Activated naive CD4-positive, alpha-beta T cell treated with anti-CD3 and anti-CD28 coated beads for 36 hours (primary cell): ENCODE measurements around the gene OR4D6. TPM values are rescaled to one million over a fixed set of nuclear protein-coding genes. Genes with fewer than 3 reads are reported as not detected.
"Not testable (repeated sequence)": the region's sequence is repeated elsewhere in the genome, so short reads cannot be mapped to it uniquely, and the experiment has no call there.

Source experiments
- CTCF ChIA-PET: fragments of 350-600 bp; sonication (Branson Sonifier 250); formaldehyde crosslinking; loops from one replicate; lab custom pipeline; 2021; ENCODE audit warnings: antibody characterized with exemption; lab: Charles Lee
- DNase-seq: peaks from one replicate; pipeline ENCODE4 v3.0.0-alpha.2; 2020
- H3K27ac Mint-ChIP-seq: one replicate; pipeline ENCODE4 v1.8.0; 2021; ENCODE audit warnings: mild to moderate bottlenecking, mixed read lengths
- H3K27me3 Mint-ChIP-seq: one replicate; pipeline ENCODE4 v1.8.0; 2021; ENCODE audit warnings: low read depth, mixed read lengths
- H3K36me3 Mint-ChIP-seq: one replicate; pipeline ENCODE4 v1.8.0; 2021; ENCODE audit warnings: low read depth, mixed read lengths
- H3K4me1 Mint-ChIP-seq: one replicate; pipeline ENCODE4 v1.8.0; 2021; ENCODE audit warnings: low read depth, mixed read lengths
- H3K4me3 Mint-ChIP-seq: one replicate; pipeline ENCODE4 v1.8.0; 2021; ENCODE audit warnings: mild to moderate bottlenecking, moderate library complexity, mixed read lengths
- H3K9me3 Mint-ChIP-seq: one replicate; pipeline ENCODE4 v1.8.0; 2021; ENCODE audit warnings: mixed read lengths
- intact Hi-C: fragments of 100-400 bp; cut with micrococcal nuclease; formaldehyde crosslinking; loops from one replicate; pipeline ENCODE4 v1.15.1; 2023
- total RNA-seq, 2 experiments: library from RNA; stranded (reverse); gene quantifications; one replicate each; pipeline ENCODE4 v1.2.3, GENCODE V29; 2021

The OR4D6 gene
- total RNA-seq, 2 experiments from 2014 or later: not detected

- Mint-ChIP-seq H3K27me3 (no peaks in the 10 kb centered on the region), H3K27ac (no peak overlapping the region), H3K4me1 (no peaks in the 10 kb centered on the region), H3K9me3 (no peaks in the 10 kb centered on the region), H3K36me3 (no peaks in the 10 kb centered on the region), H3K4me3 (no peak overlapping the region)
- intact Hi-C loops: no loop called here
- CTCF ChIA-PET: interaction anchor here (0.6 kb wide), 1 partner anchor 10 kb away, joined by 6 read pairs; no protein-coding TSS in a partner anchor
- DNase-seq: no peak
Measured at GRCh38 chr11:59437770-59438169, 19.0 kb upstream of the OR4D6 start.

GRCh38 chr11:59445624-59446023 is 11.1 kb upstream of the OR4D6 start:
- CTCF ChIA-PET, H3K4me1 Mint-ChIP-seq, H3K4me3 Mint-ChIP-seq, H3K36me3 Mint-ChIP-seq, DNase-seq, H3K9me3 Mint-ChIP-seq, H3K27me3 Mint-ChIP-seq, H3K27ac Mint-ChIP-seq, intact Hi-C loops: not testable (repeated sequence)

- intact Hi-C loops: no loop called here
- Mint-ChIP-seq H3K9me3 (peaks cover 9% of the 10 kb centered on the region), H3K27me3 (peaks cover 4% of the 10 kb centered on the region), H3K4me1 (no peaks in the 10 kb centered on the region), H3K27ac (no peak overlapping the region), H3K4me3 (no peak overlapping the region), H3K36me3 (no peaks in the 10 kb centered on the region)
- no peak for DNase-seq
- CTCF ChIA-PET: no interaction called here
Measured at GRCh38 chr11:59448484-59448883, 8.3 kb upstream of the OR4D6 start.

GRCh38 chr11:59459916-59460315 is 3.2 kb downstream of the OR4D6 start:
- CTCF ChIA-PET: no interaction called here
- no peaks in the 10 kb centered on the region for H3K36me3 Mint-ChIP-seq
- no peaks in the 10 kb centered on the region for H3K9me3 Mint-ChIP-seq
- no peak overlapping the region for H3K27ac Mint-ChIP-seq
- H3K4me3 Mint-ChIP-seq: no peak overlapping the region
- intact Hi-C loops: no loop called here
- DNase-seq: no peak
- H3K4me1 Mint-ChIP-seq: no peaks in the 10 kb centered on the region
- peaks cover 9% of the 10 kb centered on the region for H3K27me3 Mint-ChIP-seq

- CTCF ChIA-PET: no interaction called here
- Mint-ChIP-seq H3K27me3 (peaks cover 16% of the 10 kb centered on the region), H3K36me3 (no peaks in the 10 kb centered on the region), H3K27ac (no peak overlapping the region), H3K4me1 (no peaks in the 10 kb centered on the region), H3K9me3 (no peaks in the 10 kb centered on the region), H3K4me3 (no peak overlapping the region)
- no peak for DNase-seq
- intact Hi-C loops: no loop called here
Measured at GRCh38 chr11:59463190-59463641, 6.5 kb downstream of the OR4D6 start.

GRCh38 chr11:59473015-59473414 is 16.3 kb downstream of the OR4D6 start, which contains the start of gene OR4D10:
Gene OR4D10 (plus strand): TSS chr11:59473315. CDS start chr11:59477430, 4,115 bp downstream.
- no peaks in the 10 kb centered on the region for H3K4me1 Mint-ChIP-seq
- H3K36me3 Mint-ChIP-seq: no peaks in the 10 kb centered on the region
- no peaks in the 10 kb centered on the region for H3K9me3 Mint-ChIP-seq
- no peak within 1 kb of the TSS for H3K27ac Mint-ChIP-seq
- CTCF ChIA-PET: no interaction called here
- peaks cover 12% of the 10 kb centered on the region for H3K27me3 Mint-ChIP-seq
- H3K4me3 Mint-ChIP-seq: no peak within 1 kb of the TSS
- intact Hi-C loops: no loop called here
- no peak for DNase-seq

- CTCF ChIA-PET: no interaction called here
- Mint-ChIP-seq H3K4me3 (no peak overlapping the region), H3K36me3 (no peaks in the 10 kb centered on the region), H3K27ac (no peak overlapping the region), H3K9me3 (no peaks in the 10 kb centered on the region), H3K27me3 (peaks cover 12% of the 10 kb centered on the region), H3K4me1 (no peaks in the 10 kb centered on the region)
- intact Hi-C loops: no loop called here
- no peak for DNase-seq
Measured at GRCh38 chr11:59475176-59475575, 18.4 kb downstream of the OR4D6 start.

- Mint-ChIP-seq H3K36me3 (no peaks in the 10 kb centered on the region), H3K4me1 (no peaks in the 10 kb centered on the region), H3K27ac (no peak overlapping the region), H3K4me3 (no peak overlapping the region), H3K27me3 (peaks cover 4% of the 10 kb centered on the region), H3K9me3 (no peaks in the 10 kb centered on the region)
- CTCF ChIA-PET: no interaction called here
- DNase-seq: no peak
- intact Hi-C loops: no loop called here
Measured at GRCh38 chr11:59479906-59480305, 23.1 kb downstream of the OR4D6 start.

GRCh38 chr11:59480359-59480758 is 23.6 kb downstream of the OR4D6 start:
- CTCF ChIA-PET: no interaction called here
- H3K27ac Mint-ChIP-seq: no peak overlapping the region

GRCh38 chr11:59501931-59502330 is 45.2 kb downstream of the OR4D6 start:
- no peak for DNase-seq
- CTCF ChIA-PET: interaction anchor here (0.6 to 1.5 kb wide), 2 partner anchors 35 to 326 kb away, joined by 3 to 4 read pairs; no protein-coding TSS in a partner anchor
- H3K9me3 Mint-ChIP-seq: no peaks in the 10 kb centered on the region
- H3K36me3 Mint-ChIP-seq: no peaks in the 10 kb centered on the region
- H3K4me1 Mint-ChIP-seq: peaks cover 6% of the 10 kb centered on the region
- no peak overlapping the region for H3K4me3 Mint-ChIP-seq
- peaks cover 4% of the 10 kb centered on the region for H3K27me3 Mint-ChIP-seq
- H3K27ac Mint-ChIP-seq: no peak overlapping the region
- intact Hi-C loops: no loop called here

More at GRCh38 chr11:59480359-59480758, 23.6 kb downstream of the OR4D6 start:
- Mint-ChIP-seq H3K4me3 (no peak overlapping the region), H3K4me1 (no peaks in the 10 kb centered on the region), H3K9me3 (no peaks in the 10 kb centered on the region), H3K27me3 (peaks cover 2% of the 10 kb centered on the region), H3K36me3 (no peaks in the 10 kb centered on the region)
- no peak for DNase-seq
- intact Hi-C loops: no loop called here

GRCh38 chr11:59503276-59503675 is 46.5 kb downstream of the OR4D6 start, which contains the start of gene OR4D11:
Gene OR4D11 (plus strand): TSS chr11:59503576. CDS start chr11:59503576, 0 bp downstream.
- H3K27me3 Mint-ChIP-seq: peaks cover 2% of the 10 kb centered on the region
- no peak within 1 kb of the TSS for H3K27ac Mint-ChIP-seq

More at GRCh38 chr11:59503276-59503675, 46.5 kb downstream of the OR4D6 start, which contains the start of gene OR4D11:
- intact Hi-C loops: no loop called here
- H3K36me3 Mint-ChIP-seq: no peaks in the 10 kb centered on the region
- no peak for DNase-seq
- CTCF ChIA-PET: interaction anchor here (1.0 kb wide), 1 partner anchor 368 kb away, joined by 4 read pairs; no protein-coding TSS in a partner anchor
- H3K4me1 Mint-ChIP-seq: peaks cover 6% of the 10 kb centered on the region
- H3K4me3 Mint-ChIP-seq: no peak within 1 kb of the TSS
- no peaks in the 10 kb centered on the region for H3K9me3 Mint-ChIP-seq
